B cell (primary cell): ENCODE measurements around the gene RASA2. TPM values are rescaled to one million over a fixed set of nuclear protein-coding genes. Genes with fewer than 3 reads are reported as not detected.

Source experiments
- ATAC-seq: fragments of 200-7000 bp; cut with Tn5 transposase; one replicate; pipeline ENCODE4 v1.10.0; 2021; ENCODE audit warnings: low read depth, mild to moderate bottlenecking, moderate number of reproducible peaks, moderate library complexity
- CTCF ChIA-PET: fragments of 350-600 bp; sonication (Branson Sonifier 250); formaldehyde crosslinking; loops from one replicate; lab custom pipeline; 2021; ENCODE audit warnings: antibody characterized with exemption, inconsistent platforms; lab: Charles Lee
- POLR2A ChIA-PET: fragments of 350-600 bp; sonication (Branson Sonifier 250); formaldehyde crosslinking; loops from one replicate; lab custom pipeline; 2021; ENCODE audit warnings: antibody characterized with exemption; lab: Charles Lee
- DNase-seq: peaks from one replicate; pipeline ENCODE4 v3.0.0; 2013
- H2AFZ ChIP-seq: 2 replicates; pipeline ENCODE4 v1.6.1; 2012; ENCODE audit warnings: mild to moderate bottlenecking, low read depth, low read length; ENCODE audit not compliant: insufficient read depth, poor library complexity, severe bottlenecking
- H3K27ac ChIP-seq, 2 donors: 1 replicate in 1 of 2; 2 replicates in 1 of 2; pipeline ENCODE4 v1.5.1; 2012 to 2013; ENCODE audit warnings: low read length in 2 of 2, mild to moderate bottlenecking in 2 of 2, moderate library complexity in 1 of 2
- H3K27me3 ChIP-seq, 4 experiments: fragments of 200-600 bp in 1 of 4; sonication (generic) in 1 of 4; replicated peaks in 1 of 4; 1 replicate in 2 of 4; 2 replicates in 2 of 4; pipeline versions ENCODE4 v1.6.1 to v1.7.0; 2013 to 2016; ENCODE audit warnings: low read length in 3 of 4, mild to moderate bottlenecking in 2 of 4, mixed read lengths in 1 of 4, moderate library complexity in 1 of 4; ENCODE audit not compliant: insufficient read depth in 4 of 4, control insufficient read depth in 3 of 4; ENCODE audit errors: control extremely low read depth in 1 of 4
- H3K36me3 ChIP-seq, 2 experiments: replicated peaks in 1 of 2; 1 replicate in 1 of 2; 2 replicates in 1 of 2; pipeline versions ENCODE4 v1.6.1 to v1.7.1; 2013; ENCODE audit warnings: low read length in 1 of 2; ENCODE audit not compliant: insufficient read depth in 2 of 2, control insufficient read depth in 1 of 2; ENCODE audit errors: control extremely low read depth in 1 of 2, extremely low read depth in 1 of 2
- H3K4me1 ChIP-seq, 2 donors: fragments of 200-600 bp in 1 of 2; sonication (generic) in 1 of 2; 1 replicate in 1 of 2; 2 replicates in 1 of 2; pipeline versions ENCODE4 v1.5.1 to v1.6.1; 2013 to 2017; ENCODE audit warnings: low read length in 2 of 2; ENCODE audit not compliant: control insufficient read depth in 2 of 2, insufficient read depth in 2 of 2
- H3K4me2 ChIP-seq: replicated peaks from 2 replicates; pipeline ENCODE3; 2012; ENCODE audit warnings: mild to moderate bottlenecking, low read depth, low read length; ENCODE audit not compliant: poor library complexity, severe bottlenecking
- H3K4me3 ChIP-seq, 5 experiments: fragments of 200-600 bp in 1 of 5; sonication (generic) in 1 of 5; 1 replicate in 3 of 5; 2 replicates in 2 of 5; pipeline versions ENCODE4 v1.5.1 to v1.7.0; 2011 to 2016; ENCODE audit warnings: low read length in 4 of 5, mild to moderate bottlenecking in 4 of 5, low read depth in 2 of 5, control low read depth in 1 of 5, moderate library complexity in 1 of 5; ENCODE audit not compliant: insufficient read depth in 1 of 5; ENCODE audit errors: control extremely low read depth in 1 of 5, extremely low read depth in 1 of 5
- H3K79me2 ChIP-seq: fragments of 200-600 bp; sonication (generic); one replicate; pipeline ENCODE4 v1.6.0; 2016; ENCODE audit warnings: low read length; ENCODE audit not compliant: control insufficient read depth, insufficient read depth
- H3K9ac ChIP-seq: fragments of 200-600 bp; sonication (generic); 2 replicates; pipeline ENCODE4 v1.6.1; 2017; ENCODE audit warnings: mild to moderate bottlenecking, low read length, moderate library complexity
- H3K9me3 ChIP-seq, 3 donors: one replicate each; pipeline versions ENCODE4 v1.6.1 to v1.7.1; 2013; ENCODE audit warnings: low read length in 2 of 3; ENCODE audit not compliant: control insufficient read depth in 2 of 3, insufficient read depth in 1 of 3; ENCODE audit errors: control extremely low read depth in 1 of 3
- H4K20me1 ChIP-seq: 2 replicates; pipeline ENCODE4 v1.6.0; 2012; ENCODE audit warnings: mild to moderate bottlenecking, low read length; ENCODE audit not compliant: insufficient read depth, control insufficient read depth, poor library complexity, severe bottlenecking
- H3K27ac Mint-ChIP-seq: one replicate; pipeline ENCODE4 v1.8.0; 2021; ENCODE audit warnings: mixed read lengths
- H3K27me3 Mint-ChIP-seq: one replicate; pipeline ENCODE4 v1.8.0; 2021; ENCODE audit warnings: mixed read lengths
- H3K4me1 Mint-ChIP-seq: one replicate; pipeline ENCODE4 v1.8.0; 2021; ENCODE audit warnings: mixed read lengths
- H3K4me3 Mint-ChIP-seq: one replicate; pipeline ENCODE4 v1.8.0; 2021; ENCODE audit warnings: mixed read lengths
- H3K9me3 Mint-ChIP-seq: one replicate; pipeline ENCODE4 v1.8.0; 2022; ENCODE audit warnings: mixed read lengths; ENCODE audit not compliant: insufficient read depth
- CTCF ChIP-seq: fragments of 200-600 bp; IDR thresholded peaks from one replicate; pipeline ENCODE4 v1.8.0; 2022; ENCODE audit warnings: antibody characterized with exemption, mild to moderate bottlenecking
- EZH2 ChIP-seq: IDR thresholded peaks from 2 replicates; pipeline ENCODE4 v1.6.1; 2012; ENCODE audit warnings: borderline replicate concordance, low read depth, mild to moderate bottlenecking, moderate library complexity, low read length; ENCODE audit not compliant: insufficient read depth, poor library complexity, severe bottlenecking
- WGBS: methylation state at CpG from one replicate; pipeline ENCODE4 v1.1.5; 2013; ENCODE audit warnings: missing lambda C conversion rate; ENCODE audit not compliant: insufficient coverage; 5-methylcytosine and 5-hydroxymethylcytosine counted together
- intact Hi-C: fragments of 100-400 bp; cut with micrococcal nuclease; formaldehyde crosslinking; loops from one replicate; pipeline ENCODE4 v1.10.0; 2022
- polyA plus RNA-seq: library from polyadenylated mRNA; depleted of rRNA; stranded (reverse); fragments of >200 nt; gene quantifications from 2 replicates; pipeline ENCODE4 v1.2.3, GENCODE V29; 2012
- total RNA-seq, 2 donors: library from RNA; stranded (reverse); fragments of 120-200 nt in 1 of 2; gene quantifications; 1 replicate in 1 of 2; 2 replicates in 1 of 2; pipeline versions ENCODE4 v1.2.3 to v1.2.4, GENCODE V29; 2013 to 2022

Gene RASA2
- total and polyA plus RNA-seq, 2 donors (not counting 1 experiment from before 2014, with no cell fraction given): 12.3 to 47.7 TPM

DNA sequence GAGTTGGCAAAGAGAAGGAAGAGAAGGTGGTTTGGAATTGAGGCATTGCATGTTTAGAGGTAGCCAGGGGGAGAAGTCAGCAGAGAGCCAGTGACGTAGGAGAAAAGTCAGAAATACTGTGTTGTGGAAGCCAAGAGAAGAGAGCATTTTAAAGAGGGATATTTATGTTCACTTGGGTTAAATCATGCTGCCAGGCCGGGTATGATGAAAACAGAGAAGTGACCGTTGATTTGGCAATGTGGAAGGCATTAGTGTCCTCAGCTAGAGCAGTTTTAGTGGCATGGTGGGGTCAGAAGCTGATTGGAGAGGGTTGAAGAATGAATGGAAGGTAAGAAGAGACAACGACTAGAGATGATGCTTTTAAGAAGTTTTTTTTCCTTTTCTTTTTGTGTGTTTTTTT, 24.5 kb downstream of the RASA2 start:
- H3K4me1 Mint-ChIP-seq: peaks cover 37% of the 10 kb centered on the region
- H4K20me1 ChIP-seq: peaks cover 47% of the 10 kb centered on the region
- H3K27me3 ChIP-seq: no peaks in the 10 kb centered on the region
- intact Hi-C loops: loop anchor here (5.0 kb wide), 1 partner anchor 39 kb away; no protein-coding TSS in a partner anchor
- no peak overlapping the region for H3K9ac ChIP-seq
- ATAC-seq: no peak
- 98% methylated on average over 4 of the region's 4 CpGs for WGBS
- H3K4me3 Mint-ChIP-seq: no peak overlapping the region
- ChIA-PET CTCF (no interaction called here), POLR2A (no interaction called here)
- no peak for TF ChIP-seq EZH2
- no peak for TF ChIP-seq CTCF
- peaks cover 3 to 10% of the 10 kb centered on the region in 2 donors for H3K4me1 ChIP-seq
- H3K9me3 Mint-ChIP-seq: no peaks in the 10 kb centered on the region
- H3K9me3 ChIP-seq: no peaks in the 10 kb centered on the region
- no peak overlapping the region for H3K4me3 ChIP-seq
- no peak overlapping the region for H3K4me2 ChIP-seq
- peaks cover 84% of the 10 kb centered on the region for H3K79me2 ChIP-seq
- no peaks in the 10 kb centered on the region for H3K27me3 Mint-ChIP-seq
- H3K27ac ChIP-seq: no peak overlapping the region
- no peak for DNase-seq
- H2AFZ ChIP-seq: no peak overlapping the region
- peaks cover 1 to 31% of the 10 kb centered on the region in 2 experiments for H3K36me3 ChIP-seq
- no peak overlapping the region for H3K27ac Mint-ChIP-seq

GRCh38 chr3:141514382-141514781, 27.6 kb downstream of the RASA2 start:
- intact Hi-C loops: loop anchor here (5.0 kb wide), 1 partner anchor 42 kb away; no protein-coding TSS in a partner anchor
- Histone ChIP-seq H3K36me3 (peaks cover 5 to 45% of the 10 kb centered on the region in 2 experiments), H3K9ac (no peak overlapping the region), H3K4me1 (no peaks in the 10 kb centered on the region), H3K4me2 (no peak overlapping the region), H3K9me3 (peaks cover 0 to 11% (median 0%) of the 10 kb centered on the region in 3 donors), H3K27me3 (no peaks in the 10 kb centered on the region), H3K4me3 (no peak overlapping the region), H4K20me1 (peaks cover 31% of the 10 kb centered on the region), H3K79me2 (peaks cover 61% of the 10 kb centered on the region), H3K27ac (peak overlapping the region in 1 of 2 donors; percentile 32), H2AFZ (no peak overlapping the region)
- ATAC-seq: no peak
- Mint-ChIP-seq H3K27me3 (no peaks in the 10 kb centered on the region), H3K4me3 (no peak overlapping the region), H3K9me3 (no peaks in the 10 kb centered on the region), H3K27ac (no peak overlapping the region), H3K4me1 (peaks cover 23% of the 10 kb centered on the region)
- CTCF ChIA-PET: interaction anchor here (1.7 to 2.5 kb wide), 2 partner anchors 34 to 46 kb away, joined by 5 to 8 read pairs; no protein-coding TSS in a partner anchor
- POLR2A ChIA-PET: no interaction called here
- TF ChIP-seq CTCF (no peak), EZH2 (no peak)
- no peak for DNase-seq
